Adrenal gland (tissue), 5 donors: ENCODE results near the gene POLR1B.
"Not testable (repeated sequence)": the region's sequence is repeated elsewhere in the genome, so short reads cannot be mapped to it uniquely, and the experiment has no call there.

Experiments used
- POLR2A ChIP-seq, 2 donors: fragments of 450-650 bp; IDR thresholded peaks; one replicate each; pipeline ENCODE4 v1.6.1; 2017; ENCODE audit warnings: antibody characterized with exemption in 2 of 2, mild to moderate bottlenecking in 2 of 2, moderate library complexity in 1 of 2
- TF ChIP-seq, protein P1 (sequence below), 6 experiments: fragments of 450-650 bp in 4 of 6; fragments of 200-600 bp in 2 of 6; sonication (generic) in 1 of 6; IDR thresholded peaks; 1 replicate in 5 of 6; 2 replicates in 1 of 6; pipeline versions ENCODE4 v1.5.1 to v1.8.0; 2016 to 2021; ENCODE audit warnings: antibody characterized with exemption in 6 of 6, mild to moderate bottlenecking in 2 of 6, moderate library complexity in 1 of 6
- donor health status: DM: no; HTN: no; CAD: no.

- TF ChIP-seq, protein P1, sequence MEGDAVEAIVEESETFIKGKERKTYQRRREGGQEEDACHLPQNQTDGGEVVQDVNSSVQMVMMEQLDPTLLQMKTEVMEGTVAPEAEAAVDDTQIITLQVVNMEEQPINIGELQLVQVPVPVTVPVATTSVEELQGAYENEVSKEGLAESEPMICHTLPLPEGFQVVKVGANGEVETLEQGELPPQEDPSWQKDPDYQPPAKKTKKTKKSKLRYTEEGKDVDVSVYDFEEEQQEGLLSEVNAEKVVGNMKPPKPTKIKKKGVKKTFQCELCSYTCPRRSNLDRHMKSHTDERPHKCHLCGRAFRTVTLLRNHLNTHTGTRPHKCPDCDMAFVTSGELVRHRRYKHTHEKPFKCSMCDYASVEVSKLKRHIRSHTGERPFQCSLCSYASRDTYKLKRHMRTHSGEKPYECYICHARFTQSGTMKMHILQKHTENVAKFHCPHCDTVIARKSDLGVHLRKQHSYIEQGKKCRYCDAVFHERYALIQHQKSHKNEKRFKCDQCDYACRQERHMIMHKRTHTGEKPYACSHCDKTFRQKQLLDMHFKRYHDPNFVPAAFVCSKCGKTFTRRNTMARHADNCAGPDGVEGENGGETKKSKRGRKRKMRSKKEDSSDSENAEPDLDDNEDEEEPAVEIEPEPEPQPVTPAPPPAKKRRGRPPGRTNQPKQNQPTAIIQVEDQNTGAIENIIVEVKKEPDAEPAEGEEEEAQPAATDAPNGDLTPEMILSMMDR (IDR thresholded peaks at IDR 0.05) = not testable (repeated sequence)
- not testable (repeated sequence) for TF ChIP-seq POLR2A (IDR thresholded peaks at IDR 0.05)
Observed at GRCh38 chr2:112524276-112524675, 18.0 kb upstream of the POLR1B start.
